Tibial nerve (tissue), 3 donors: ENCODE measurements around the gene CDKN2B-AS1.

Experiments
- POLR2A ChIP-seq, 2 donors: fragments of 450-650 bp; IDR thresholded peaks; one replicate each; pipeline ENCODE4 v1.6.1; 2017; ENCODE audit warnings: antibody characterized with exemption in 2 of 2, mild to moderate bottlenecking in 2 of 2, moderate library complexity in 2 of 2
- TF ChIP-seq, protein P1 (sequence below), 5 experiments: fragments of 200-600 bp in 3 of 5; fragments of 450-650 bp in 2 of 5; sonication (generic) in 3 of 5; IDR thresholded peaks; one replicate each; pipeline ENCODE4 v1.5.1; 2016 to 2019; ENCODE audit warnings: antibody characterized with exemption in 5 of 5, mild to moderate bottlenecking in 3 of 5, moderate library complexity in 2 of 5

GRCh38 chr9:21994556-21995005, at the start of gene CDKN2B-AS1:
- TF ChIP-seq, protein P1, sequence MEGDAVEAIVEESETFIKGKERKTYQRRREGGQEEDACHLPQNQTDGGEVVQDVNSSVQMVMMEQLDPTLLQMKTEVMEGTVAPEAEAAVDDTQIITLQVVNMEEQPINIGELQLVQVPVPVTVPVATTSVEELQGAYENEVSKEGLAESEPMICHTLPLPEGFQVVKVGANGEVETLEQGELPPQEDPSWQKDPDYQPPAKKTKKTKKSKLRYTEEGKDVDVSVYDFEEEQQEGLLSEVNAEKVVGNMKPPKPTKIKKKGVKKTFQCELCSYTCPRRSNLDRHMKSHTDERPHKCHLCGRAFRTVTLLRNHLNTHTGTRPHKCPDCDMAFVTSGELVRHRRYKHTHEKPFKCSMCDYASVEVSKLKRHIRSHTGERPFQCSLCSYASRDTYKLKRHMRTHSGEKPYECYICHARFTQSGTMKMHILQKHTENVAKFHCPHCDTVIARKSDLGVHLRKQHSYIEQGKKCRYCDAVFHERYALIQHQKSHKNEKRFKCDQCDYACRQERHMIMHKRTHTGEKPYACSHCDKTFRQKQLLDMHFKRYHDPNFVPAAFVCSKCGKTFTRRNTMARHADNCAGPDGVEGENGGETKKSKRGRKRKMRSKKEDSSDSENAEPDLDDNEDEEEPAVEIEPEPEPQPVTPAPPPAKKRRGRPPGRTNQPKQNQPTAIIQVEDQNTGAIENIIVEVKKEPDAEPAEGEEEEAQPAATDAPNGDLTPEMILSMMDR (IDR thresholded peaks at IDR 0.05) = no peak
- TF ChIP-seq POLR2A (IDR thresholded peaks at IDR 0.05) = no peak
